ENCODE data around the gene SIGMAR1. TPM values are rescaled to one million over a fixed set of nuclear protein-coding genes. Genes with fewer than 3 reads are reported as not detected.

SIGMAR1 gene
- total RNA-seq, 1 donor from 2014 or later = 44.4 TPM

GRCh38 chr9:34658461-34658860 is 20.9 kb upstream of the SIGMAR1 start:
- TF ChIP-seq CTCF (IDR thresholded peaks at IDR 0.05; ENCODE audit: partially characterized antibody, unreplicated experiment) = no peak
- Mint-ChIP-seq H3K36me3 (ENCODE audit: unreplicated experiment) (no peaks in the 10 kb centered on the region), H3K4me3 (ENCODE audit: unreplicated experiment) (peak overlapping the region; percentile 9), H3K27ac (ENCODE audit: unreplicated experiment) (no peak overlapping the region), H3K27me3 (ENCODE audit: unreplicated experiment) (peaks cover 2% of the 10 kb centered on the region), H3K9me3 (ENCODE audit: unreplicated experiment) (peaks cover 5% of the 10 kb centered on the region), H3K4me1 (ENCODE audit: low read depth, unreplicated experiment) (peaks cover 18% of the 10 kb centered on the region)
- DNase-seq = no peak

GRCh38 chr9:34656992-34657391 is 19.4 kb upstream of the SIGMAR1 start:
- H3K27me3 Mint-ChIP-seq (ENCODE audit: unreplicated experiment) = peaks cover 6% of the 10 kb centered on the region
- no peak for TF ChIP-seq CTCF (IDR thresholded peaks at IDR 0.05; ENCODE audit: partially characterized antibody, unreplicated experiment)
- H3K27ac Mint-ChIP-seq (ENCODE audit: unreplicated experiment) = no peak overlapping the region
- peaks cover 5% of the 10 kb centered on the region for H3K9me3 Mint-ChIP-seq (ENCODE audit: unreplicated experiment)
- no peaks in the 10 kb centered on the region for H3K36me3 Mint-ChIP-seq (ENCODE audit: unreplicated experiment)
- H3K4me3 Mint-ChIP-seq (ENCODE audit: unreplicated experiment) = no peak overlapping the region
- no peak for DNase-seq
- peaks cover 28% of the 10 kb centered on the region for H3K4me1 Mint-ChIP-seq (ENCODE audit: low read depth, unreplicated experiment)

- no peak overlapping the region for H3K4me3 Mint-ChIP-seq (ENCODE audit: unreplicated experiment)
- H3K9me3 Mint-ChIP-seq (ENCODE audit: unreplicated experiment) = peaks cover 6% of the 10 kb centered on the region
- no peak for DNase-seq
- peaks cover 4% of the 10 kb centered on the region for H3K27me3 Mint-ChIP-seq (ENCODE audit: unreplicated experiment)
- H3K36me3 Mint-ChIP-seq (ENCODE audit: unreplicated experiment) = no peaks in the 10 kb centered on the region
- H3K4me1 Mint-ChIP-seq (ENCODE audit: low read depth, unreplicated experiment) = peaks cover 32% of the 10 kb centered on the region
- H3K27ac Mint-ChIP-seq (ENCODE audit: unreplicated experiment) = no peak overlapping the region
- TF ChIP-seq CTCF (IDR thresholded peaks at IDR 0.05; ENCODE audit: partially characterized antibody, unreplicated experiment) = no peak
Observed at GRCh38 chr9:34655394-34655793, 17.8 kb upstream of the SIGMAR1 start.

- Mint-ChIP-seq H3K9me3 (ENCODE audit: unreplicated experiment) (peaks cover 6% of the 10 kb centered on the region), H3K4me3 (ENCODE audit: unreplicated experiment) (no peak overlapping the region), H3K27ac (ENCODE audit: unreplicated experiment) (no peak overlapping the region), H3K4me1 (ENCODE audit: low read depth, unreplicated experiment) (peaks cover 32% of the 10 kb centered on the region), H3K36me3 (ENCODE audit: unreplicated experiment) (no peaks in the 10 kb centered on the region), H3K27me3 (ENCODE audit: unreplicated experiment) (peaks cover 4% of the 10 kb centered on the region)
- no peak for DNase-seq
- no peak for TF ChIP-seq CTCF (IDR thresholded peaks at IDR 0.05; ENCODE audit: partially characterized antibody, unreplicated experiment)
Observed at GRCh38 chr9:34654323-34655051, 16.9 kb upstream of the SIGMAR1 start.

Measured in glutamatergic neuron (in vitro differentiated cells).